Sigmoid colon (tissue), 7 donors: Measurements from ENCODE around the gene NHSL2. TPM values are rescaled to one million over a fixed set of nuclear protein-coding genes. Genes with fewer than 3 reads are reported as not detected.
"Not testable (repeated sequence)": the region's sequence is repeated elsewhere in the genome, so short reads cannot be mapped to it uniquely, and the experiment has no call there.

Source experiments
- DNase-seq: peaks from one replicate; pipeline ENCODE4 v3.0.0-alpha.2; 2019
- H3K27ac ChIP-seq, 4 donors: fragments of 200-600 bp; sonication (generic); one replicate each; pipeline ENCODE4 v1.5.1; 2016 to 2019; ENCODE audit warnings: mild to moderate bottlenecking in 1 of 4
- H3K27me3 ChIP-seq, 3 donors: fragments of 200-600 bp; sonication (generic); one replicate each; pipeline ENCODE4 v1.5.1; 2019; ENCODE audit warnings: mild to moderate bottlenecking in 1 of 3
- H3K36me3 ChIP-seq, 4 donors: fragments of 200-600 bp; sonication (generic); one replicate each; pipeline ENCODE4 v1.5.1; 2016 to 2019
- H3K4me1 ChIP-seq, 4 donors: fragments of 200-600 bp; sonication (generic); one replicate each; pipeline ENCODE4 v1.5.1; 2017 to 2019
- H3K4me3 ChIP-seq, 4 donors: fragments of 200-600 bp; sonication (generic); one replicate each; pipeline ENCODE4 v1.5.1; 2017 to 2019; ENCODE audit warnings: mild to moderate bottlenecking in 2 of 4, moderate library complexity in 1 of 4
- H3K9me3 ChIP-seq, 4 donors: fragments of 200-600 bp in 3 of 4; sonication (generic) in 3 of 4; one replicate each; pipeline versions ENCODE4 v1.5.1 to v1.6.1; 2013 to 2019
- CTCF ChIP-seq, 4 experiments: fragments of 450-650 bp in 3 of 4; fragments of 200-600 bp in 1 of 4; IDR thresholded peaks; one replicate each; pipeline ENCODE4 v1.5.1; 2016 to 2019; ENCODE audit warnings: antibody characterized with exemption in 4 of 4, mild to moderate bottlenecking in 3 of 4, moderate library complexity in 2 of 4
- EP300 ChIP-seq, 4 donors: sonication (generic); formaldehyde crosslinking; IDR thresholded peaks; one replicate each; pipeline ENCODE4 v1.6.1; 2017; ENCODE audit warnings: antibody characterized with exemption in 4 of 4
- POLR2A ChIP-seq, 2 donors: fragments of 450-650 bp; IDR thresholded peaks; one replicate each; pipeline ENCODE4 v1.6.1; 2016; ENCODE audit warnings: antibody characterized with exemption in 2 of 2, mild to moderate bottlenecking in 2 of 2, moderate library complexity in 2 of 2
- POLR2AphosphoS5 ChIP-seq, 4 donors: sonication (generic); formaldehyde crosslinking; IDR thresholded peaks; one replicate each; pipeline ENCODE4 v1.6.1; 2017; ENCODE audit warnings: antibody characterized with exemption in 4 of 4
- WGBS, 2 donors: extraction: QIAGEN DNeasy Blood & Tissue Kit; methylation state at CpG; one replicate each; pipeline ENCODE4 v1.1.7; 2013; 5-methylcytosine and 5-hydroxymethylcytosine counted together
- intact Hi-C: fragments of 100-400 bp; cut with DNase I; formaldehyde crosslinking; loops from one replicate; pipeline ENCODE4 v1.15.1; 2023
- polyA plus RNA-seq, 3 donors: library from polyadenylated mRNA; stranded (reverse); fragments of 200-250 nt; gene quantifications; one replicate each; pipeline ENCODE4 v1.2.3, GENCODE V29; 2013
- total RNA-seq, 4 donors: library from RNA; depleted of rRNA; stranded (reverse); fragments of >200 nt; gene quantifications; one replicate each; pipeline ENCODE4 v1.1.0, GENCODE V29; 2016
- donor health status: healthy with polysubstance abuse.
- donor health status: Bipolar disorder and iron deficiency.
- donor health status: healthy.

The NHSL2 gene
- total and polyA plus RNA-seq, 7 donors: under 0.01 to 21.3 (median 8.1) TPM

DNA sequence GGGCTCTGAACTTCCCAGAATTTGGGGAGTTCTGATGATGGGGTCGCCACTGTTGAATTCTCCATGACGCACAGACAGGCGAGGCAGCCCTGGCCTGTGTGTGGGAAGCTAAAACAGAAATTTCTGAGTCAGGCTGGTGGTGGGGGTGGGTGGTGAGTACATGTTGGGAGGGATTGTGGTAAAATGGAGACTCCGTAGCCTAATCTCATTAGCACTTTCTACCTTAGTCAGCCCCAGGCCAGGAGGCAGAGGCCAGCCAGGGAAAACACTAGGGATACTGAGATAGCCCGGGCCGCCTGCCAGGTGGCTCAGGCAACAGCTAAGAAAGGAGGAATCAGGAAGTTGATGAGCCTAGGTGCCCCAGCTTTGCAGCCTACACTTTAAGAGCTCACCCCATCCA, 39.3 kb upstream of the NHSL2 start:
- Histone ChIP-seq H3K27ac (no peak overlapping the region), H3K36me3 (no peaks in the 10 kb centered on the region), H3K9me3 (no peaks in the 10 kb centered on the region), H3K4me3 (no peak overlapping the region), H3K27me3 (peaks cover 0 to 2% (median 0%) of the 10 kb centered on the region in 3 donors), H3K4me1 (no peaks in the 10 kb centered on the region)
- intact Hi-C loops: no loop called here
- WGBS, 2 donors: 68 to 80% methylated on average over 6 of the region's 6 CpGs
- no peak for TF ChIP-seq EP300 (IDR thresholded peaks at IDR 0.05)
- TF ChIP-seq POLR2A (IDR thresholded peaks at IDR 0.05): no peak
- no peak for DNase-seq

- H3K4me3 ChIP-seq: no peak overlapping the region
- intact Hi-C loops: no loop called here
- no peaks in the 10 kb centered on the region for H3K27me3 ChIP-seq
- 90 to 93% methylated on average over 53 of the region's 53 CpGs for WGBS, 2 donors
- TF ChIP-seq POLR2A (IDR thresholded peaks at IDR 0.05) (no peak), CTCF (IDR thresholded peaks at IDR 0.05) (no peak), EP300 (IDR thresholded peaks at IDR 0.05) (no peak), POLR2AphosphoS5 (IDR thresholded peaks at IDR 0.05) (no peak)
- H3K9me3 ChIP-seq: no peaks in the 10 kb centered on the region
- no peak for DNase-seq
- H3K4me1 ChIP-seq: no peaks in the 10 kb centered on the region
- H3K27ac ChIP-seq: no peak overlapping the region
- H3K36me3 ChIP-seq: no peaks in the 10 kb centered on the region
Measured at GRCh38 chrX:71872542-71873458, 37.8 kb upstream of the NHSL2 start.

GRCh38 chrX:71873459-71873833, 37.2 kb upstream of the NHSL2 start:
- H3K27me3 ChIP-seq: no peaks in the 10 kb centered on the region
- H3K36me3 ChIP-seq: no peaks in the 10 kb centered on the region
- DNase-seq: no peak
- no peak overlapping the region for H3K4me3 ChIP-seq
- H3K27ac ChIP-seq: no peak overlapping the region
- intact Hi-C loops: no loop called here
- no peaks in the 10 kb centered on the region for H3K9me3 ChIP-seq
- TF ChIP-seq POLR2AphosphoS5 (IDR thresholded peaks at IDR 0.05) (no peak), CTCF (IDR thresholded peaks at IDR 0.05) (no peak), POLR2A (IDR thresholded peaks at IDR 0.05) (no peak), EP300 (IDR thresholded peaks at IDR 0.05) (no peak)
- 87 to 90% methylated on average over 12 of the region's 12 CpGs for WGBS, 2 donors
- no peaks in the 10 kb centered on the region for H3K4me1 ChIP-seq

GRCh38 chrX:71876841-71877240, 33.8 kb upstream of the NHSL2 start:
- H3K36me3 ChIP-seq, H3K9me3 ChIP-seq, DNase-seq, intact Hi-C loops, H3K4me3 ChIP-seq, H3K27ac ChIP-seq, H3K27me3 ChIP-seq, H3K4me1 ChIP-seq: not testable (repeated sequence)
- WGBS, 2 donors: 97% methylated on average over 31 of the region's 32 CpGs

- TF ChIP-seq POLR2A (IDR thresholded peaks at IDR 0.05) (no peak), POLR2AphosphoS5 (IDR thresholded peaks at IDR 0.05) (no peak), CTCF (IDR thresholded peaks at IDR 0.05) (no peak), EP300 (IDR thresholded peaks at IDR 0.05) (no peak)
- no peak for DNase-seq
- no peak overlapping the region for H3K27ac ChIP-seq
- 75 to 79% methylated on average over 3 of the region's 3 CpGs for WGBS, 2 donors
- no peaks in the 10 kb centered on the region for H3K36me3 ChIP-seq
- H3K4me1 ChIP-seq: no peaks in the 10 kb centered on the region
- no peaks in the 10 kb centered on the region for H3K27me3 ChIP-seq
- no peak overlapping the region for H3K4me3 ChIP-seq
- no peaks in the 10 kb centered on the region for H3K9me3 ChIP-seq
- intact Hi-C loops: no loop called here
Measured at GRCh38 chrX:71885099-71885498, 25.5 kb upstream of the NHSL2 start.

DNA sequence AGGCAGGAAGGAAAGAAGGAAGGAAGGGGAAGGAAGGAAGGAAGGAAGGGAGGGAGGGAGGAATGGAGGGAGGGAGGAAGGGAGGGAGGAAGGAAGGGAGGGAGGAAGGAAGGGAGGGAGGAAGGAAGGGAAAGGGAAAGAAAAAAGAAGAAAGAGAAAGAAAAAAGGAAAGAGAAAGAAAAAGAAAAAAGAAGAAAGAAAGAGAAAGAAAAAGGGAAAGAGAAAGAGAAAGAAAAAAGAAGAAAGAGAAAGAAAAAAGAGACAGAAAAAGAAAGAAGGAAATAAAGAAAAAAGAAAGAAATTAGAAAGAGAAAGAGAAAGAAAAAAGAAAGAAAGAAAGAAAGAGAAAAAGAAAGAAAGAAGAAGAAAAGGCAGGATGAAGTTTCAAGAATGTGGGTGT, 15.0 kb upstream of the NHSL2 start:
- H3K36me3 ChIP-seq: no peaks in the 10 kb centered on the region
- DNase-seq: no peak
- no peak overlapping the region for H3K4me3 ChIP-seq
- TF ChIP-seq EP300 (IDR thresholded peaks at IDR 0.05): no peak
- TF ChIP-seq CTCF (IDR thresholded peaks at IDR 0.05): no peak
- no peak for TF ChIP-seq POLR2AphosphoS5 (IDR thresholded peaks at IDR 0.05)
- TF ChIP-seq POLR2A (IDR thresholded peaks at IDR 0.05): no peak
- H3K27ac ChIP-seq: no peak overlapping the region
- H3K27me3 ChIP-seq: no peaks in the 10 kb centered on the region
- H3K9me3 ChIP-seq: no peaks in the 10 kb centered on the region
- intact Hi-C loops: no loop called here
- H3K4me1 ChIP-seq: no peaks in the 10 kb centered on the region
